Right forelimb (tissue), 1 donor: ENCODE results near the gene HYAL3.
"Not testable (repeated sequence)": the region's sequence is repeated elsewhere in the genome, so short reads cannot be mapped to it uniquely, and the experiment has no call there.

Source experiments
- DNase-seq: peaks from one replicate; pipeline ENCODE4 v3.0.0-alpha.2; 2018

HYAL3 gene

GRCh38 chr3:50288387-50289007, 10.7 kb downstream of the HYAL3 start:
- no peak for DNase-seq

- no peak for DNase-seq
Measured at GRCh38 chr3:50287262-50287661, 11.9 kb downstream of the HYAL3 start.

- DNase-seq, result no peak
Measured at GRCh38 chr3:50286322-50287227, 12.6 kb downstream of the HYAL3 start.

- not testable (repeated sequence) for DNase-seq
Measured at GRCh38 chr3:50284121-50284520, 15.1 kb downstream of the HYAL3 start.

- DNase-seq, result no peak
Measured at GRCh38 chr3:50279255-50280016, 19.8 kb downstream of the HYAL3 start.

GRCh38 chr3:50278880-50279224, 20.4 kb downstream of the HYAL3 start, which contains the start of gene LSMEM2:
TSS of gene LSMEM2 (plus strand) at chr3:50279087. CDS start at chr3:50279114, 27 bp downstream.
- no peak for DNase-seq

GRCh38 chr3:50278123-50278879, 20.9 kb downstream of the HYAL3 start:
- DNase-seq, result no peak

- no peak for DNase-seq
Measured at GRCh38 chr3:50276762-50277101, 22.5 kb downstream of the HYAL3 start.

GRCh38 chr3:50275996-50276761, 23.0 kb downstream of the HYAL3 start:
- DNase-seq, result no peak

GRCh38 chr3:50275141-50275995, 23.8 kb downstream of the HYAL3 start:
- DNase-seq, result no peak

GRCh38 chr3:50274371-50275104, 24.7 kb downstream of the HYAL3 start:
- DNase-seq, result peak; percentile 79

- no peak for DNase-seq
Measured at GRCh38 chr3:50273689-50274065, 25.5 kb downstream of the HYAL3 start.

GRCh38 chr3:50272911-50273688, 26.1 kb downstream of the HYAL3 start:
- DNase-seq, result peak; percentile 91

GRCh38 chr3:50272538-50272910, 26.7 kb downstream of the HYAL3 start:
- not testable (repeated sequence) for DNase-seq

GRCh38 chr3:50271314-50271936, 27.8 kb downstream of the HYAL3 start:
- no peak for DNase-seq

- no peak for DNase-seq
Measured at GRCh38 chr3:50270422-50271224, 28.6 kb downstream of the HYAL3 start.

GRCh38 chr3:50269977-50270413, 29.2 kb downstream of the HYAL3 start:
- DNase-seq, result no peak

- DNase-seq, result no peak
Measured at GRCh38 chr3:50269460-50269859, 29.7 kb downstream of the HYAL3 start.
